ACC112 (cell line): ENCODE measurements around the gene FAM229B.

Experiments used
- H2AFZ ChIP-seq: fragments of 200-600 bp; sonication (generic); one replicate; pipeline ENCODE4 v1.6.0; 2017; ENCODE audit warnings: antibody characterized with exemption, low read length; ENCODE audit not compliant: unreplicated experiment
- H3K27ac ChIP-seq: fragments of 200-600 bp; sonication (generic); 2 replicates; pipeline ENCODE4 v1.5.1; 2014; ENCODE audit warnings: low read depth, mild to moderate bottlenecking, antibody characterized with exemption, low read length, moderate library complexity
- H3K27me3 ChIP-seq: fragments of 200-600 bp; sonication (generic); 2 replicates; pipeline ENCODE4 v1.6.1; 2014; ENCODE audit warnings: mild to moderate bottlenecking, antibody characterized with exemption, low read length, moderate library complexity, mixed read lengths; ENCODE audit not compliant: insufficient read depth
- H3K36me3 ChIP-seq: fragments of 200-600 bp; sonication (generic); 2 replicates; pipeline ENCODE4 v1.6.1; 2016; ENCODE audit warnings: mild to moderate bottlenecking, antibody characterized with exemption, low read length, moderate library complexity, mixed read lengths; ENCODE audit not compliant: insufficient read depth
- H3K4me1 ChIP-seq: fragments of 200-600 bp; sonication (generic); one replicate; pipeline ENCODE4 v1.6.1; 2016; ENCODE audit warnings: low read length, mixed read lengths; ENCODE audit not compliant: insufficient read depth, unreplicated experiment, control insufficient read depth
- H3K4me3 ChIP-seq: fragments of 200-600 bp; sonication (generic); 2 replicates; pipeline ENCODE4 v1.5.1; 2014; ENCODE audit warnings: mild to moderate bottlenecking, low read depth, low read length
- H3K79me2 ChIP-seq: fragments of 200-600 bp; sonication (generic); one replicate; pipeline ENCODE4 v1.6.0; 2016; ENCODE audit warnings: low read length; ENCODE audit not compliant: control insufficient read depth, unreplicated experiment, insufficient read depth

FAM229B gene

DNA sequence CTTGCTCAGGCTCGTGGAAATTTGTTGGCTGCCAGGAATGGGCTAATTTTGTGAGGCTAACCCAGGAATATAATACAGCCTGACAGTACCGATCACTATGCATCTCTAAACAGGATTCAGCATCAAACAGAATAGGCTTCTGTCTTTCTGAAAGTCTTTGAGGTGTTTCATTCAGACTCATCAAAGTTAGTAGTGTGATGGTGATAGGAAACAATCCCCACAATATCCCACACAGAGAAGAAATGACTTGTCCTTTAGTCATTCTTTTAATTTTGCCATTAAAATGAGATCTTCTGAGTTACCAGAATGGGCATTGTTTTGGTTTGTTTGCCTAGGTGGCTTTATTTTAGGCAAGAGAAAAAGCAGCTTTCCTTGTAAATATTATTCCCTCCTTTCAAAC lies 54.3 kb downstream of the FAM229B start:
- Histone ChIP-seq H2AFZ (no peak overlapping the region), H3K27me3 (no peaks in the 10 kb centered on the region), H3K4me1 (no peaks in the 10 kb centered on the region), H3K79me2 (no peaks in the 10 kb centered on the region), H3K4me3 (no peak overlapping the region), H3K36me3 (peaks cover 70% of the 10 kb centered on the region), H3K27ac (no peak overlapping the region)

GRCh38 chr6:112144145-112144926 lies 56.9 kb downstream of the FAM229B start:
- Histone ChIP-seq H3K4me3 (no peak overlapping the region), H3K27me3 (no peaks in the 10 kb centered on the region), H3K4me1 (no peaks in the 10 kb centered on the region), H3K36me3 (peaks cover 59% of the 10 kb centered on the region), H2AFZ (no peak overlapping the region), H3K27ac (no peak overlapping the region), H3K79me2 (no peaks in the 10 kb centered on the region)

GRCh38 chr6:112145080-112145573 lies 57.7 kb downstream of the FAM229B start:
- H3K27me3 ChIP-seq: no peaks in the 10 kb centered on the region
- no peak overlapping the region for H2AFZ ChIP-seq
- H3K4me1 ChIP-seq: no peaks in the 10 kb centered on the region
- no peak overlapping the region for H3K27ac ChIP-seq
- peaks cover 51% of the 10 kb centered on the region for H3K36me3 ChIP-seq
- no peaks in the 10 kb centered on the region for H3K79me2 ChIP-seq
- no peak overlapping the region for H3K4me3 ChIP-seq

DNA sequence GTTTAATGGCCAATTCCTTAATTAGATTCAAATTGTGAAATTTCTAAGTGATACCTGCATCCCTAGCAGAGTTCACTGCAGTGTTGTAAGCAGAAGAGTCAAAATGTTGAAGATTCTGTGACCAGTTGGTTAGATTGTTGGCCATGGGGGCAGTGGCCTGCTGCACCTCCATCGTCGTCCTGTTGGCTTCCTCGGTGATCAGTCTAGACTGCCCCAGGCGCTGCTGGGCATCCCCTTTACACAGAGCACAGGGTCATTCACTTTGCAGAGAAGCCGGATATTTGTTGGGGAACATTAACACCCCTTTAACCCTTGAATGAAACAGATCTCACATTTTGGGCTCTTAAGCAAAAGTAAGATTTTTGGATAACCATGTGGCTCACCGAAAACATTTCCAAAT lies 60.7 kb downstream of the FAM229B start:
- H3K27ac ChIP-seq: no peak overlapping the region
- H3K79me2 ChIP-seq: no peaks in the 10 kb centered on the region
- peaks cover 49% of the 10 kb centered on the region for H3K36me3 ChIP-seq
- H3K27me3 ChIP-seq: no peaks in the 10 kb centered on the region
- H2AFZ ChIP-seq: no peak overlapping the region
- H3K4me1 ChIP-seq: no peaks in the 10 kb centered on the region
- H3K4me3 ChIP-seq: no peak overlapping the region

GRCh38 chr6:112149236-112149635 lies 61.8 kb downstream of the FAM229B start:
- no peaks in the 10 kb centered on the region for H3K4me1 ChIP-seq
- no peaks in the 10 kb centered on the region for H3K27me3 ChIP-seq
- no peak overlapping the region for H2AFZ ChIP-seq
- H3K79me2 ChIP-seq: no peaks in the 10 kb centered on the region
- H3K27ac ChIP-seq: no peak overlapping the region
- H3K4me3 ChIP-seq: no peak overlapping the region
- H3K36me3 ChIP-seq: peaks cover 46% of the 10 kb centered on the region

GRCh38 chr6:112149719-112150263 lies 62.4 kb downstream of the FAM229B start:
- Histone ChIP-seq H3K4me1 (peaks cover 5% of the 10 kb centered on the region), H2AFZ (no peak overlapping the region), H3K27ac (no peak overlapping the region), H3K79me2 (no peaks in the 10 kb centered on the region), H3K27me3 (no peaks in the 10 kb centered on the region), H3K36me3 (peaks cover 43% of the 10 kb centered on the region), H3K4me3 (no peak overlapping the region)

DNA sequence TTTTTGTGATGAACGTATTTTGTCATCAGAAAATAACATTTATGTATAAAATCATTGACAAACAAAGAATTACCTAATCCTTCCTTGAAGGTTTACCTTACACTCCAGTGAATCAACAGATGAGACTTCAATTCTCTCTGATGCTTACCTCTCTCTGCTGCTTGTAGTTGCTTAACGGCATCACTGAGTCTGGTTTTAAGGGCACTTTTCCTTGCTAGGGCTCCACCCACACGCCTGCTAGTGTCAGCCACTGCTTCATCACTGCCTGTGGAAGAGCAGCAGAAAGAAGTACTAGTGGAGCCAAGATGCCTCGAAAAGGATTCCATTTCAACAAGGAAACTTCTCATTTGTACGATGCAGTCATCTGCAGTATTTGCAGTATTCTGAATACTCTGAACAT lies 63.0 kb downstream of the FAM229B start:
- H3K36me3 ChIP-seq: peaks cover 44% of the 10 kb centered on the region
- no peaks in the 10 kb centered on the region for H3K79me2 ChIP-seq
- H2AFZ ChIP-seq: no peak overlapping the region
- peaks cover 11% of the 10 kb centered on the region for H3K4me1 ChIP-seq
- no peak overlapping the region for H3K27ac ChIP-seq
- H3K4me3 ChIP-seq: no peak overlapping the region
- H3K27me3 ChIP-seq: no peaks in the 10 kb centered on the region
